HG03135 (cell line): ENCODE data around the gene GATA1.
A peak's percentile ranks its signal among the peaks of the same experiment; 100 is the strongest.

Experiments used
- ATAC-seq: cut with Tn5 transposase; IDR thresholded peaks from one replicate; pipeline ENCODE4 v1.9.1; 2021; ENCODE audit warnings: mild to moderate bottlenecking, moderate library complexity; ENCODE audit not compliant: unreplicated experiment

GATA1 gene

GRCh38 chrX:48786341-48786800, at the start of gene GATA1:
TSS of gene GATA1 (plus strand) at chrX:48786590. CDS start at chrX:48791110, 4,520 bp downstream.
- ATAC-seq, result no peak

DNA sequence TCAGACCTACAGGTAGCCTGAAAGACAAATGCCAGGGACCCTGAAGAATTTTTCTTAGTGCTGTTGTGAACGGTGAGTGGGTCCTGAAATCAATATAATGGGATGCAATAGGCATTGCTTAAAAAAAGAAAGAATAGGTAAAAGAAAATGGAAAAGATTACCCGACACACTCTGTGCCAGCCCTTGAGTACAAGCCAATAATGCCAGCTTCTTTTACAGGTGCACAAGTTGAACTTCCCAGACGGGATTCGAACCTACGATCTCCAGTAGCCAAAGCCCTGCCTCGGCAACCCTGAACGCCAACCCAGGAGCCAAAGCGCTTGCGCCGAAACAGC, 49.5 kb upstream of the GATA1 start:
- no peak for ATAC-seq

GRCh38 chrX:48737213-48737938, 49.0 kb upstream of the GATA1 start:
- peak; percentile 98 for ATAC-seq

DNA sequence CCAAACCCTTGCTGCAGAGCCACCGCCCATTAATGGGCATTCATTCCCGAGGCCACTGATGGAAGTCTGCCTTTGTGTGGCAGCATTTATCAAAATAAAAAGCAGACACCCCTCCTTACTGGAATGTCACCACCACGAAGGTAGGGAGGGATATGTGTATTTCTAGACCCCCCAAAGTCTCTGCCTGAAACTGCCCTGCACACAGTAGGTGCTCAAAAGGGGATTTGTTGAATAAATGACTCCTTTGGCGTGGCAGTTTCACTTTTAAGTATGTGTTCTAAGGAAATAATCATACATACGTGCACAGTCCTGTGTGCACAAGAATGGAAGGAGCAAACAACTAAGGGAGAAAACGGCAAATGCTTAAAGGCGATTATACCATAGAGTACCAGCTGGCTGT, 48.5 kb upstream of the GATA1 start:
- no peak for ATAC-seq

DNA sequence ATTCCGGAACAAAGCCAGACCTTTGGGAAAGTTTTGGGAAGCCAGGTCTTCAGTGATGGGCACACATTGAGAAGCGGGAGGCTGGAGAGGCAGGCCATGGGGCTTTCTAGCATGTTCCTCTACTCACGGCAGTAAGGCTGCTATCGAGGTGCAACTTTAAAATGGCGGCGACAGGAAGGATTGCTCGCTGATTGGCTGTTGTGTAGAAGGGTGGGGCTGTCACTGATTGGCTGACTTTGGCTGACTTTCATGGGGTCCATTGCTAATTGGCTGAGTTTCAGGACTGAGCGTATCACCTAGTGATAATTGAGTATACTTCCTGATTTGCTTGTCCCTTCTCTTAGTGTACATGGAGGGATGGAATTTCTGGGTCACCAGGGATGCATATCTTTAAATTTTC, 44.6 kb upstream of the GATA1 start:
- no peak for ATAC-seq

DNA sequence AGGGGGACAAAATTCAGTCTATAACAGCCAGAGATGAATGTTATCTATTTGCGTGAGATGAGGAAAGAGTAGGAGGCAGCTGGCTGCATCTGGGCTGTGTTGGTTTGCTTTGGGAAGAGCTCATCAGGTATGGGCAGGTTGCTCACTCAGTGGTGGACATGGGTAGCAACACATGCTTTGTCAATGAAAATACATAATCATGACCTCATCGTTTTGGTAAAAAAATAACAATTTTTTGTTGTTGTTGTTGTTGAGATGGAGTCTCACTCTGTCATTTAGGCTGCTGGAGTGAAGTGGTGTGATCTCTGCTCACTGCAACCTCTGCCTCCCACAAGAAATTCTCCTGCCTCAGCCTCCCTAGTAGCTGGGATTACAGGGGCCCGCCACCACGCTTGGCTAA, 41.2 kb upstream of the GATA1 start:
- ATAC-seq, result no peak

DNA sequence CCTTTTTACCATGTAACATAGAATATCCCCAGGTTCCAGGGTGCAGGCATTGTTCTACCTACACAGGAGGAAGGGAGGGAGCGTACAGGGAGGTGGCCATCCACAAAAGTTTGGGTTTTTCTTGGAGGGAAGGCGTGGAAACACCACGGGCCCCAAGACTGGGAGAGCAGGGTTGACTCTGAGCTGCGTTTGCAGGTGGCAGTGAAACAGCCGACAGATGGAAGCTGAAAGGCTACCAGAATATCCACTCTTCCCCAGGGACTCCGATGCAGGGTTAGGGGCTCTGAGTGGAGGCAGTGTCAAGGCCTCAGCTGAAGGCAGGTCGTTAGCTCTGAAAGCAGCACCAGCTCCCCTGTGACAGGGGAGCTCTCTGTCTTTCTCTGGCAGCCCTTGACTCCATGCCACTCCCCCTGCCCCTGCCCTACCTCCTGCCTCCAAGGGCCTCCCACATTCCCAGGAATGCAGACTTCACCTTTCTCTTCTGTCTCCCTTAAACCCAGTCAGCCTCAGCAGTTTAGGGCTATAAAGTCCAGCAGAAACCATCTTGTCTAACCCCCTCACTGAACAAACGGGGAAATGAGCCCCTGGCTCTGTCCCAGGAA, 38.9 kb upstream of the GATA1 start:
- ATAC-seq, result no peak

- ATAC-seq, result no peak
Measured at GRCh38 chrX:48749182-48749581, 37.2 kb upstream of the GATA1 start.

GRCh38 chrX:48751343-48751742, 35.0 kb upstream of the GATA1 start:
- no peak for ATAC-seq

GRCh38 chrX:48752498-48752897, 33.9 kb upstream of the GATA1 start:
- no peak for ATAC-seq

GRCh38 chrX:48753708-48754228, 32.6 kb upstream of the GATA1 start:
- ATAC-seq, result no peak

GRCh38 chrX:48754238-48754637, 32.2 kb upstream of the GATA1 start:
- no peak for ATAC-seq

- no peak for ATAC-seq
Measured at GRCh38 chrX:48761674-48762471, 24.5 kb upstream of the GATA1 start, which contains the start of gene GLOD5. TSS of gene GLOD5 (plus strand) at chrX:48761747. CDS start at chrX:48761791, 44 bp downstream.

- no peak for ATAC-seq
Measured at GRCh38 chrX:48769230-48769629, 17.2 kb upstream of the GATA1 start.

DNA sequence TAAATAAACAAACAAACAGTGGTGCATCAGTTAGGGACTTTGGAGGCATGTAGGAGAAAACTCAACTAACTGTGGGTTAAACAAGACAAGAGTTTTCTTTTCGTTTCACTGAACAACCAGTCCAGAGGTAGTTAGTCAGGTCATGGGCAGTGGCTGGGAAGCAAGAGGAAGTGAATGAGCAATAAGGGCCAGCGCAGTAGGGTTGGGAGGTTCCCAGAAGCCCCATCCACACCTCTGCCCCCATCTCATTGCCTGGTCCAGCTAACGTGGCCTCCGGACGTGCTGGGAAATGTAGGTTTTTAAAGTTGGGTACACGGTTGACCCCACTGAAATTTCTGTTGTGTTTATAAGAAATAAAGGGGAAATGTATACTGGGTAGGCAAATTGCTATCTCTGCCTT, 16.1 kb upstream of the GATA1 start:
- no peak for ATAC-seq

DNA sequence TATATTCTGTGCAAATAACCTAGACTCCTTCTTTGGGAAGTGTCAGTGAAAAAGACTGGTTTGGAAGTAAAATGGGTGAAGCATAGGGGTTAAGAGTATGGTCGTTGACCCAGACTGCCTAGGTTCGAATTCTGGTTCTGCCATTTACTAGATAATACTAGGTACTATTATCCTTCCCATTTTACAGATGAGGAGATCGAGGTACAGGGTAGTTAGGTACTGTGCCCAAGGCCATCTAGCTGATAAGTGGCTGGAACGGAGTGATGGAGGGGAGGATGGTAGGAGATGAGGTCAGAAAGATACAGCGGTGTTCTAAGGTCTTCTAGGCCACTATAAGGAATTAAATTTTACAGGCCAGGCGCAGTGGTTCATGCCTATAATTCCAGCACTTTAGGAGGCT, 13.8 kb upstream of the GATA1 start:
- no peak for ATAC-seq

GRCh38 chrX:48776818-48777439, 9.5 kb upstream of the GATA1 start:
- ATAC-seq, result no peak

- no peak for ATAC-seq
Measured at GRCh38 chrX:48779399-48779798, 7.0 kb upstream of the GATA1 start.

DNA sequence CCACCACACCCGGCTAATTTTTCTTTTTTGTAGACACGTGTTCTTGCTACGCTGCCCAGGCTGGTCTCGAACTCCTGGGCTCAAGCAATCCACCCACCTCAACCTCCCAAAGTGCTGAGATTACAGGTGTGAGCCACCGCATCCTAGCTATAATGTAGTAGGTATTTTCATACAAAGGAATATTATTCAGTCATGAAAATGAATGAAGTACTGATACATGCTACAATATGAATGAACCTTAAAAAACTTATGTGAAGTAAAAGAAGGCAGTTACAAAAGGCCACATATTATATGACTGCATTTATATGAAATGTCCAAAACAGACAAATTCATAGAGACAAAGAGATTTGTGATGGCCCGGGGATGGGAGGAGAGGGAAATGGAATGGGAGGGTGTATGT, 4.7 kb upstream of the GATA1 start:
- ATAC-seq, result no peak

DNA sequence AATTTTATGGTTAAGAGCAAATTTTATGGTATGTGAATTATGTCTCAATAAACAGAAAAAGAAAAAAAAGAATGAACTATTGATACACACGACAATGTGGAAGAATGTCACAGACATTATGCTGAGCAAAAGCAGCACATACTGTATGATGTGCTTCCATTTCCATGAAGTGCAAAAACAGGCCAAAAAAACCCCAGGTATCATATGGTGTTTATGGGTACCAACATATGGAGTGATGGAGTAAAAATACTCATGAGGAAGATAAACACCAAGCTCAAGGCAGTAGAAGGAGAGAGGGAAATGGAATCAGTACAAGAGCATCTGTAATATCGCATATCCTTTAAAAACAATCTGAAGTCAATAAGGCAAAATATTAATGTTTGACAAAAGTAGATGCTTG, 4.2 kb upstream of the GATA1 start:
- ATAC-seq, result no peak

DNA sequence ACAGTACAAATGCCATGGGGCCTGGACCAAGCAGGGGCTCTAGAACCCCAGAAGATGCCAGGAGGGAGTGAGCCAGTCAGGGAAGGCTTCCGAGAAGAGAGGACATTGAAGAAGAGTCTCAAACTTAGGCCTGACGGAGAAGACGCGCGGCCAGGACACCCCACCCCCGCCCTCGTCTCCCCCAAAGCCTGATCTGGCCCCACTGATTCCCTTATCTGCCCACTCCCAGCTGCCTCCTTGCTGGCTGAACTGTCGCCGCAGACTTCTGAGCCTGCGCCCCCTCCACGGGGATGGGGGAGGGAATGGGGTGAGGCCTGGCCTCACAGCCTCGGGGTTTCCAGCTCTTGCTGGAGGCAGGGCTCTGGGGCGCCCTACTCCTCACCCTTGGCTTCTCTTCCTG, 3.6 kb upstream of the GATA1 start:
- no peak for ATAC-seq
